Measurements from ENCODE around the gene ENOX2.

The ENOX2 gene

DNA sequence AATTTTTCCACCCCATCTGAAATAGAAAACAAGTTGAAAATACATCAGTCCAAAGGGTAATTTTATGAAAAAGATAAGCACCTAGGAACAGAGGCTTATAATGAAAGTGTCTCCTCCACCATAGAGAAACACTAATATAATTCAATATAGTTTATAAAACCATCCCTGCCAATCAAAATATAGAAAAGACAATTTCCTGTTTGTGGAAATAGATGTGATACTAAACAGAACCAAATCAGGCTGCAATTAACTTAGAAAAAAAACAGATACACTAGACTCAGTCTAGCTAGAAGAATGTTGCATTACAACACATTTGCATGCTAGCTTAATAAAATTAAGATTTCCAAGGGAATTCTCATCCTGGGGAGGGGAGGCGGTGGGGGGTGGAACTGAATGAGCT lies 68.2 kb downstream of the ENOX2 start:
- Histone ChIP-seq H3K4me3 (ENCODE audit: low read depth, low read length) (no peak overlapping the region), H3K27ac (no peak overlapping the region), H3K36me3 (replicated peaks) (no peaks in the 10 kb centered on the region), H3K27me3 (replicated peaks) (no peaks in the 10 kb centered on the region)
- DNase-seq = no peak
- in situ Hi-C loops (cut with HindIII; ENCODE audit: low pct_ligation_motif_present, low sequenced_read_pairs) = no loop called here
- TF ChIP-seq, protein P1, sequence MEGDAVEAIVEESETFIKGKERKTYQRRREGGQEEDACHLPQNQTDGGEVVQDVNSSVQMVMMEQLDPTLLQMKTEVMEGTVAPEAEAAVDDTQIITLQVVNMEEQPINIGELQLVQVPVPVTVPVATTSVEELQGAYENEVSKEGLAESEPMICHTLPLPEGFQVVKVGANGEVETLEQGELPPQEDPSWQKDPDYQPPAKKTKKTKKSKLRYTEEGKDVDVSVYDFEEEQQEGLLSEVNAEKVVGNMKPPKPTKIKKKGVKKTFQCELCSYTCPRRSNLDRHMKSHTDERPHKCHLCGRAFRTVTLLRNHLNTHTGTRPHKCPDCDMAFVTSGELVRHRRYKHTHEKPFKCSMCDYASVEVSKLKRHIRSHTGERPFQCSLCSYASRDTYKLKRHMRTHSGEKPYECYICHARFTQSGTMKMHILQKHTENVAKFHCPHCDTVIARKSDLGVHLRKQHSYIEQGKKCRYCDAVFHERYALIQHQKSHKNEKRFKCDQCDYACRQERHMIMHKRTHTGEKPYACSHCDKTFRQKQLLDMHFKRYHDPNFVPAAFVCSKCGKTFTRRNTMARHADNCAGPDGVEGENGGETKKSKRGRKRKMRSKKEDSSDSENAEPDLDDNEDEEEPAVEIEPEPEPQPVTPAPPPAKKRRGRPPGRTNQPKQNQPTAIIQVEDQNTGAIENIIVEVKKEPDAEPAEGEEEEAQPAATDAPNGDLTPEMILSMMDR (IDR thresholded peaks at IDR 0.05; ENCODE audit: low read depth, low read length, missing control alignments) = no peak

DNA sequence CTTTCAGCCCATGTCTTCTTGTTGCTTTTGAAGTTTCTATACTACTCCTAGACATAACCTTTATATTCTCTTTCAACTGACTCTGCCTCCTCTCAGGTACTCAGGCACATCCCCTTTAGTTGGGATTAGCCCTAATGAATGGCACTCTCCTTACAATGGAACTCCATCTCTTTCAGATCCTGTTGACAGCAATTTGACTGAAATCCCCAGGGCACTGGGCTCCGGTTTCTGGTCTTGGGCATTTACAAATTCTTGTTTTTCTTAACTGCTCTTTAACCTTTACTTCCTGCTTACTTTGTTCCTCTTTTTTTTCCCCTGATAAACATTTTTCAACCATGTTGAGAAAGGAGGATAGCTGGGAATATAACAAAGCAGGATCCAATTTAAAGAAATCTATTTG lies 68.9 kb downstream of the ENOX2 start:
- Histone ChIP-seq H3K4me3 (ENCODE audit: low read depth, low read length) (no peak overlapping the region), H3K27ac (no peak overlapping the region), H3K36me3 (replicated peaks) (no peaks in the 10 kb centered on the region), H3K27me3 (replicated peaks) (no peaks in the 10 kb centered on the region)
- in situ Hi-C loops (cut with HindIII; ENCODE audit: low pct_ligation_motif_present, low sequenced_read_pairs) = no loop called here
- no peak for DNase-seq
- TF ChIP-seq, protein P1 (IDR thresholded peaks at IDR 0.05; ENCODE audit: low read depth, low read length, missing control alignments) = no peak

DNA sequence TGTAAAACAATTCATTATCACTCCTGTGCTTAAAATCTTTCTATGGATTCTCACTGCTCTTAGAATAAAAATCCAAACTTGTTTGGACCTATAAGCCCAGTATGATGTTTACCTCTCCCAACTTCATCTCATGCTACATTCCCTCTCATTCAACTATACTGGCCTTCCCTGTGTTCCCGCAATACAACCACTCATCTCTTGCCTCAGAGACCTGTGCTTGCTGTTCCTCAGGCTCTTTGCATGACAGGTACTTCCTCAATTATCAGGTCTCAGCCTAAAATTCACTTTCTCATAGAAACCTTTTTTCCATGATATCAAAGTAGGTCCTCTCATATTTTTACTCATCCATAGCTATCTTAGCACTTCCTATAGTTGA lies 71.7 kb downstream of the ENOX2 start:
- no peak overlapping the region for H3K4me3 ChIP-seq (ENCODE audit: low read depth, low read length)
- no peak overlapping the region for H3K27ac ChIP-seq
- H3K36me3 ChIP-seq (replicated peaks) = no peaks in the 10 kb centered on the region
- TF ChIP-seq, protein P1 (IDR thresholded peaks at IDR 0.05; ENCODE audit: low read depth, low read length, missing control alignments) = no peak
- DNase-seq = no peak
- H3K27me3 ChIP-seq (replicated peaks) = no peaks in the 10 kb centered on the region
- in situ Hi-C loops (cut with HindIII; ENCODE audit: low pct_ligation_motif_present, low sequenced_read_pairs) = no loop called here

DNA sequence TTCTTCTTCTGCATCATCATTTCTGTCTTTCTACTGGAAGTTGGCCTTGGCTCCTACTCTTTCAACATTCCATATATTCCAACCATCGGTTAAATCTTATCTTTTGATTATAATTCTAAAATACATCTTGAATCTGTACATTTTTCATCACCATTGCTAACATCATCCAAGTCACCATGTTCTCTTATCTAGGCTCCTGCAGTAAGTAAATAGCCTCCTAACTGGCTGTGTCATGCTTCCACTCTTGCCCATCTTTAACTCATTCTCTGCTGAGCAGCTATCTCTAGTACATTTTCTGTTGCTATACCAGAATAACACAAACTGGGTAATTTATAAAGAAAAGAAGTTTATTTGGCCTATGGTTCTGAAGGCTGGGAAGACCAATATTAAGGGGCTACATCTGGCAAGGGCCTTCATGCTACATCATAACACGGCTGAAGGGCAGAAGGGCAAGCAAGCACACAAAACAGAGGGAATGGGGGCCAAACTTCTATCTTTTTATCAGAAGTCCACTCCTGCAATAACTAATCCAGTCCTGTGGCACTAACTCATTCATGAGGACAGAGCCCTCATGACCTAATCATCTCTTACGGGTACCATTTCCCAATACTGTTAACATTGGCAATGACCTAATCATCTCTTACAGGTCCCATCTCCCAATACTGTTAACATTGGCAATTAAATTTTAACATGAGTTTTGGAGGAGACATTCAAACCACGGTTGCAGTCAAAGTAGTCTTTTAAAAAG lies 72.2 kb downstream of the ENOX2 start:
- Histone ChIP-seq H3K27me3 (replicated peaks) (no peaks in the 10 kb centered on the region), H3K36me3 (replicated peaks) (no peaks in the 10 kb centered on the region), H3K4me3 (ENCODE audit: low read depth, low read length) (no peak overlapping the region), H3K27ac (no peak overlapping the region)
- no peak for DNase-seq
- TF ChIP-seq, protein P1 (IDR thresholded peaks at IDR 0.05; ENCODE audit: low read depth, low read length, missing control alignments) = no peak
- in situ Hi-C loops (cut with HindIII; ENCODE audit: low pct_ligation_motif_present, low sequenced_read_pairs) = no loop called here

DNA sequence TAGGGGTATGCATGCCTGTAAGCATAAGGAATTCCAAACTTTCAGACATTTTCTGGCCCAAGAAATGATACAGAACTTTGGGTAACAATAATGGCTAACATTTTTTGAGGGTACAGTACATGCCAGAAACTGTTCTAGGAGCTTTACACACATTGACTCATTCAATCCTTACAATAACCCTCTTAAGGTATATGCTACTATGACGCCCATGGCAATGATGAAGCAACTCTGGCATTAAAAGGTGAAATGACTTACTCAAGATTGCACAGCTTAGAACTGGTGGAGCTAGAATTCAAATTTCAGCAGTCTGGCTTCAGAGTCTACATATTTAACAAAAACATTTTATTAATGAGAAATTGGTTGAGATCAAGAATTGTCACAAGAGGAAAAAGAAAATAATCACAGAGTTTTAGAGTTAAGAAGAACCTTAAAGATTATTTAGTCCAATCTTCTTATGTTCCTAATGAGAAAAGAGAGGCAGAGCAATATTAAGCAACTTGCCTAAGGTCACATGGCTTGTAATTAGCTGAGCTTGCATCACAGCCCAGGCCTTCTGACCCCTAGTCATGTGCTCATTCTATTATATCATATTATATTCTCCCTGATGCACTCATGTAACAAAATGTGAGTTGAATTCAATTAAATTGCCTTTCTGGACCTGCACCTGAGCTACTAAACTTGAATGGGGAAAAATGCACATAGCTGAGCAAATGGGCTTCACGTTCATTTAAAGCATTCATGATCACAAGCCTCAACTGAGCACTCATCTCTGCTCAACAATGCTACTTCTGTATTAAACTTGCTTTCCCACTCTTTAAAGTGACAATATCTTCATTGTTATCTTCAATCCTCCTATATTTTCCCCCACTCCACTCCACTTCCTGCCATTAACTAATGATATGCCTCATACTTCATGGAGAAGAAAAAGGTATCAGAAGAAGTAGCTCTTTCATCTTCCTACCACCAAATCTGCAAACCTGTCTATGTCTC lies 73.2 kb downstream of the ENOX2 start:
- no peak overlapping the region for H3K27ac ChIP-seq
- TF ChIP-seq, protein P1 (IDR thresholded peaks at IDR 0.05; ENCODE audit: low read depth, low read length, missing control alignments) = no peak
- no peak for DNase-seq
- no peaks in the 10 kb centered on the region for H3K27me3 ChIP-seq (replicated peaks)
- H3K36me3 ChIP-seq (replicated peaks) = no peaks in the 10 kb centered on the region
- in situ Hi-C loops (cut with HindIII; ENCODE audit: low pct_ligation_motif_present, low sequenced_read_pairs) = no loop called here
- H3K4me3 ChIP-seq (ENCODE audit: low read depth, low read length) = no peak overlapping the region

Measured in brain microvascular endothelial cell (primary cell).